HepG2 (cell line): ENCODE data around the gene ELL. TPM values are rescaled to one million over a fixed set of nuclear protein-coding genes. Genes with fewer than 3 reads are reported as not detected.

ENCODE experiments used
- CEBPG ChIP-seq: IDR thresholded peaks from 2 replicates; pipeline ENCODE4 v1.6.1; 2016
- CSRNP2 ChIP-seq: sonication (generic); formaldehyde crosslinking; conservative IDR thresholded peaks from 2 replicates; pipeline ENCODE4 v1.8.0; 2022; ENCODE audit warnings: low read depth, missing genetic modification reagents
- GABPB1 ChIP-seq: IDR thresholded peaks from 2 replicates; pipeline ENCODE4 v1.6.1; 2016; ENCODE audit warnings: mild to moderate bottlenecking, missing genetic modification reagents, moderate library complexity, missing compliant biosample characterization
- GATA4 ChIP-seq: sonication (generic); IDR thresholded peaks from 2 replicates; pipeline ENCODE4 v1.6.1; 2016; ENCODE audit warnings: antibody characterized with exemption, low read depth, borderline replicate concordance
- HNRNPK ChIP-seq: fragments of 200-400 bp; formaldehyde crosslinking; IDR thresholded peaks from 2 replicates; pipeline ENCODE4 v1.6.1; 2018; ENCODE audit warnings: low read length, low read depth, moderate library complexity, mild to moderate bottlenecking; ENCODE audit not compliant: poor library complexity, severe bottlenecking
- KDM5B ChIP-seq: sonication (generic); formaldehyde crosslinking; IDR thresholded peaks from 2 replicates; pipeline ENCODE4 v1.4.0; 2020; ENCODE audit warnings: missing genetic modification reagents, mild to moderate bottlenecking, borderline replicate concordance
- NFATC3 ChIP-seq: sonication (generic); formaldehyde crosslinking; IDR thresholded peaks from 2 replicates; pipeline ENCODE4 v1.5.1; 2020; ENCODE audit warnings: mild to moderate bottlenecking, missing genetic modification reagents
- NFE2L2 ChIP-seq: fragments of 150-350 bp; IDR thresholded peaks from 2 replicates; pipeline ENCODE4 v1.6.1; 2014; ENCODE audit warnings: low read length
- PRDM15 ChIP-seq: sonication (generic); formaldehyde crosslinking; IDR thresholded peaks from 2 replicates; pipeline ENCODE4 v1.4.0; 2020; ENCODE audit warnings: missing genetic modification reagents
- SCMH1 ChIP-seq: sonication (generic); formaldehyde crosslinking; IDR thresholded peaks from 2 replicates; pipeline ENCODE4 v1.9.0; 2021; ENCODE audit warnings: missing genetic modification reagents, mild to moderate bottlenecking, borderline replicate concordance
- SPEN ChIP-seq: sonication (generic); formaldehyde crosslinking; IDR thresholded peaks from 2 replicates; pipeline ENCODE4 v1.5.1; 2020; ENCODE audit warnings: low read depth, mild to moderate bottlenecking, missing genetic modification reagents
- THAP8 ChIP-seq: sonication (generic); formaldehyde crosslinking; IDR thresholded peaks from 2 replicates; pipeline ENCODE4 v1.5.1; 2020; ENCODE audit warnings: missing genetic modification reagents, mild to moderate bottlenecking, borderline replicate concordance
- ZBTB2 ChIP-seq: sonication (generic); formaldehyde crosslinking; IDR thresholded peaks from 2 replicates; pipeline ENCODE4 v1.8.0; 2022; ENCODE audit warnings: low read depth, missing genetic modification reagents
- ZGPAT ChIP-seq: IDR thresholded peaks from 2 replicates; pipeline ENCODE4 v1.6.1; 2016; ENCODE audit warnings: mild to moderate bottlenecking
- ZNF251 ChIP-seq: sonication (generic); formaldehyde crosslinking; IDR thresholded peaks from 2 replicates; pipeline ENCODE4 v1.9.0; 2021; ENCODE audit warnings: mild to moderate bottlenecking, missing genetic modification reagents
- ZNF264 ChIP-seq: sonication (generic); formaldehyde crosslinking; IDR thresholded peaks from 2 replicates; pipeline ENCODE4 v1.4.0; 2020; ENCODE audit warnings: missing genetic modification reagents
- ZNF383 ChIP-seq: sonication (generic); formaldehyde crosslinking; IDR thresholded peaks from 2 replicates; pipeline ENCODE4 v1.4.0; 2020; ENCODE audit warnings: missing genetic modification reagents, mild to moderate bottlenecking, borderline replicate concordance
- ZNF589 ChIP-seq: sonication (generic); formaldehyde crosslinking; conservative IDR thresholded peaks from 2 replicates; pipeline ENCODE4 v1.8.0; 2022; ENCODE audit warnings: mild to moderate bottlenecking, moderate library complexity, missing genetic modification reagents
- ZNF652 ChIP-seq: IDR thresholded peaks from 2 replicates; pipeline ENCODE4 v1.6.1; 2016; ENCODE audit warnings: low read depth, borderline replicate concordance
- ZNF724P ChIP-seq: sonication (generic); formaldehyde crosslinking; IDR thresholded peaks from 2 replicates; pipeline ENCODE4 v1.8.0; 2022; ENCODE audit warnings: missing genetic modification reagents, borderline replicate concordance
- ZNF746 ChIP-seq: sonication (generic); formaldehyde crosslinking; IDR thresholded peaks from 2 replicates; pipeline ENCODE4 v1.8.0; 2022; ENCODE audit warnings: mild to moderate bottlenecking, missing genetic modification reagents
- polyA plus RNA-seq, 8 experiments: library from polyadenylated mRNA; depleted of rRNA in 3 of 8; stranded (reverse) in 7 of 8; unstranded in 1 of 8; fragments of >200 nt; fragmentation: Illumina TruSeq in 4 of 8; extraction: Trizol in 4 of 8; gene quantifications; 2 replicates each; pipeline versions ENCODE4 v1.2.1 to v1.2.3, GENCODE V29; 2011 to 2016; ENCODE audit warnings: low read depth in 4 of 8, missing spikeins in 1 of 8, mixed read lengths in 1 of 8; ENCODE audit not compliant: insufficient read depth in 1 of 8
- total RNA-seq, 5 experiments: library from RNA; depleted of rRNA; stranded (reverse); fragments of >200 nt; fragmentation: Illumina TruSeq; extraction: Trizol; gene quantifications; 2 replicates each; pipeline ENCODE4 v1.2.3, GENCODE V29; 2016; ENCODE audit warnings: low read depth in 1 of 5

The ELL gene
- total and polyA plus RNA-seq, 2 of the 13 experiments (the other 11 are each of a cell fraction or from before 2014, with no cell fraction given), result 3.7 to 5.4 TPM

- TF ChIP-seq NFE2L2 (no peak), NFATC3 (CRISPR knock-in tag) (no peak), SCMH1 (CRISPR knock-in tag) (no peak), GABPB1 (CRISPR knock-in tag) (peak; percentile 92), PRDM15 (CRISPR knock-in tag) (no peak), ZNF652 (CRISPR knock-in tag) (no peak), ZNF264 (CRISPR knock-in tag) (no peak), THAP8 (CRISPR knock-in tag) (0 out of 2 replicates have a peak, but pooled peaks have one; percentile 69), ZNF383 (CRISPR knock-in tag) (no peak), KDM5B (CRISPR knock-in tag) (peak; percentile 27; the same call in 1 of the 2 replicates), ZNF724P (CRISPR knock-in tag) (no peak), ZNF746 (CRISPR knock-in tag) (peak; percentile 98), ZGPAT (peak; percentile 76), CSRNP2 (CRISPR knock-in tag) (no peak), ZBTB2 (CRISPR knock-in tag) (peak; percentile 89), HNRNPK (peak; percentile 54), SPEN (CRISPR knock-in tag) (peak; percentile 20; the same call in 1 of the 2 replicates), CEBPG (no peak), ZNF589 (CRISPR knock-in tag) (no peak), ZNF251 (CRISPR knock-in tag) (no peak), GATA4 (no peak)
Observed at GRCh38 chr19:18417250-18418028, 104.4 kb downstream of the ELL start (continued).
